Posterior vena cava (tissue), 2 donors: ENCODE data around the gene PPTC7. TPM values are rescaled to one million over a fixed set of nuclear protein-coding genes. Genes with fewer than 3 reads are reported as not detected.
"Not testable (repeated sequence)": the region's sequence is repeated elsewhere in the genome, so short reads cannot be mapped to it uniquely, and the experiment has no call there.

ENCODE experiments used
- DNase-seq: peaks from one replicate; pipeline ENCODE4 v3.0.0-alpha.2; 2020; ENCODE audit warnings: low spot score
- intact Hi-C, 2 donors: fragments of 100-400 bp; cut with DNase I; formaldehyde crosslinking; loops; one replicate each; pipeline versions ENCODE4 v1.14.1 to v1.14.2; 2022 to 2023
- long read RNA-seq, 2 donors: library from polyadenylated mRNA; unstranded; transcript quantifications; one replicate each; pipeline ENCODE4 v2.0.0, GENCODE V29; 2020 to 2021
- total RNA-seq, 2 donors: library from RNA; stranded (reverse); fragmentation: NEBNext Ultra II Directional; extraction: Animal tissue kit (Norgen Biotek cat#: 25700); gene quantifications; one replicate each; pipeline ENCODE4 v1.2.1, GENCODE V29; 2021
- donor health status: DM: yes; HTN: yes; CAD: no.
- donor health status: DM: yes; HTN: yes; CAD: no.

Gene PPTC7
- total RNA-seq, result 10 to 100 TPM; 21.5 to 34.5 TPM
- long read RNA-seq, donor 1, full-length matches to known transcripts, result 1 of 4 reads
- long read RNA-seq, donor 1, partial matches to known transcripts, result 0 of 4 reads
- long read RNA-seq, donor 1, other reads (novel, unspliced or antisense), result 3 of 4 reads
- long read RNA-seq, donor 2, partial matches to known transcripts, result 0 of 2 reads
- long read RNA-seq, donor 2, other reads (novel, unspliced or antisense), result 2 of 2 reads

GRCh38 chr12:110583137-110584059, at the start of gene PPTC7:
Gene PPTC7, minus strand, starts transcription at chr12:110583318. Its CDS starts 287 bp downstream, at chr12:110583031.
- intact Hi-C loops, result loop anchor here (2.0 to 5.0 kb wide), 2 partner anchors 29 to 36 kb away; no protein-coding TSS in a partner anchor
- DNase-seq, result peak; percentile 99

GRCh38 chr12:110627500-110628195, 44.5 kb upstream of the PPTC7 start:
- intact Hi-C loops, result no loop called here
- peak; percentile 11 for DNase-seq

GRCh38 chr12:110622582-110622981, 39.5 kb upstream of the PPTC7 start:
- intact Hi-C loops, result no loop called here
- DNase-seq, result peak; percentile 55

GRCh38 chr12:110619534-110619953, 36.4 kb upstream of the PPTC7 start:
- peak; percentile 14 for DNase-seq
- intact Hi-C loops, result no loop called here

- peak; percentile 11 for DNase-seq
- intact Hi-C loops, result no loop called here
These were observed 33.5 kb upstream of the PPTC7 start for GRCh38 chr12:110616471-110617115.

GRCh38 chr12:110615171-110615570, 32.1 kb upstream of the PPTC7 start:
- DNase-seq, result no peak
- intact Hi-C loops, result no loop called here

- intact Hi-C loops, result loop anchor here in 1 of 2 donors (2.0 to 5.0 kb wide), 2 partner anchors 29 to 102 kb away; no protein-coding TSS in a partner anchor
- peak; percentile 99 for DNase-seq
These were observed 30.9 kb upstream of the PPTC7 start, which contains the start of gene TCTN1 for GRCh38 chr12:110613771-110614684. Gene TCTN1, plus strand, starts transcription at chr12:110614129. Its CDS starts 54 bp downstream, at chr12:110614183.

GRCh38 chr12:110613071-110613770, 30.1 kb upstream of the PPTC7 start:
- intact Hi-C loops, result loop anchor here in 1 of 2 donors (2.0 to 5.0 kb wide), 2 partner anchors 28 to 101 kb away; no protein-coding TSS in a partner anchor
- peak; percentile 62 for DNase-seq

GRCh38 chr12:110606253-110606611, 23.1 kb upstream of the PPTC7 start:
- intact Hi-C loops, result no loop called here

GRCh38 chr12:110602085-110602814, 19.1 kb upstream of the PPTC7 start:
- DNase-seq, result peak; percentile 19
- intact Hi-C loops, result loop anchor here in 1 of 2 donors (5.0 kb wide), 1 partner anchor 150 kb away; the partner anchor contains the start of gene ARPC3

More at GRCh38 chr12:110606253-110606611, 23.1 kb upstream of the PPTC7 start:
- no peak for DNase-seq

- no peak for DNase-seq
- intact Hi-C loops, result loop anchor here in 1 of 2 donors (2.0 to 5.0 kb wide), 2 partner anchors 89 to 148 kb away; partner anchors contain the start of gene ARPC3
These were observed 17.1 kb upstream of the PPTC7 start for GRCh38 chr12:110600254-110600653.

- intact Hi-C loops, result loop anchor here in 1 of 2 donors (10.0 kb wide), 1 partner anchor 75 kb away; no protein-coding TSS in a partner anchor
- no peak for DNase-seq
These were observed 16.2 kb upstream of the PPTC7 start for GRCh38 chr12:110599334-110599733.

- DNase-seq, result no peak
- intact Hi-C loops, result loop anchor here in 1 of 2 donors (10.0 kb wide), 1 partner anchor 73 kb away; no protein-coding TSS in a partner anchor
These were observed 14.8 kb upstream of the PPTC7 start for GRCh38 chr12:110597885-110598284.

GRCh38 chr12:110592919-110593318, 9.8 kb upstream of the PPTC7 start:
- not testable (repeated sequence) for DNase-seq
- intact Hi-C loops, result loop anchor here in 1 of 2 donors (10.0 kb wide), 1 partner anchor 68 kb away; no protein-coding TSS in a partner anchor

- intact Hi-C loops, result loop anchor here in 1 of 2 donors (10.0 kb wide), 1 partner anchor 67 kb away; no protein-coding TSS in a partner anchor
- no peak for DNase-seq
These were observed 9.0 kb upstream of the PPTC7 start for GRCh38 chr12:110592078-110592477.

GRCh38 chr12:110591451-110592051, 8.4 kb upstream of the PPTC7 start:
- intact Hi-C loops, result loop anchor here in 1 of 2 donors (10.0 kb wide), 1 partner anchor 67 kb away; no protein-coding TSS in a partner anchor
- no peak for DNase-seq
